Measurements from ENCODE around the gene CDC42BPB.

The CDC42BPB gene

GRCh38 chr14:103007555-103007954 lies 49.8 kb downstream of the CDC42BPB start:
- no peak overlapping the region for H3K4me3 ChIP-seq (ENCODE audit: low read depth, low read length)
- TF ChIP-seq CTCF (IDR thresholded peaks at IDR 0.05; ENCODE audit: low read depth, low read length), result no peak

GRCh38 chr14:103006991-103007520 lies 50.3 kb downstream of the CDC42BPB start:
- no peak overlapping the region for H3K4me3 ChIP-seq (ENCODE audit: low read depth, low read length)
- no peak for TF ChIP-seq CTCF (IDR thresholded peaks at IDR 0.05; ENCODE audit: low read depth, low read length)

- no peak for TF ChIP-seq CTCF (IDR thresholded peaks at IDR 0.05; ENCODE audit: low read depth, low read length)
- H3K4me3 ChIP-seq (ENCODE audit: low read depth, low read length), result no peak overlapping the region
Observed at GRCh38 chr14:103006106-103006505, 51.2 kb downstream of the CDC42BPB start.

GRCh38 chr14:103003850-103004249 lies 53.5 kb downstream of the CDC42BPB start:
- no peak for TF ChIP-seq CTCF (IDR thresholded peaks at IDR 0.05; ENCODE audit: low read depth, low read length)
- no peak overlapping the region for H3K4me3 ChIP-seq (ENCODE audit: low read depth, low read length)

GRCh38 chr14:103003351-103003615 lies 54.1 kb downstream of the CDC42BPB start:
- no peak for TF ChIP-seq CTCF (IDR thresholded peaks at IDR 0.05; ENCODE audit: low read depth, low read length)

GRCh38 chr14:103002578-103003350 lies 54.6 kb downstream of the CDC42BPB start:
- no peak overlapping the region for H3K4me3 ChIP-seq (ENCODE audit: low read depth, low read length)
- TF ChIP-seq CTCF (IDR thresholded peaks at IDR 0.05; ENCODE audit: low read depth, low read length), result no peak

More at GRCh38 chr14:103003351-103003615, 54.1 kb downstream of the CDC42BPB start:
- H3K4me3 ChIP-seq (ENCODE audit: low read depth, low read length), result no peak overlapping the region

GRCh38 chr14:103001651-103002396 lies 55.5 kb downstream of the CDC42BPB start:
- TF ChIP-seq CTCF (IDR thresholded peaks at IDR 0.05; ENCODE audit: low read depth, low read length), result no peak
- no peak overlapping the region for H3K4me3 ChIP-seq (ENCODE audit: low read depth, low read length)

Data from WI38 (cell line).